Upper lobe of right lung (tissue), 1 donor: Measurements from ENCODE around the gene MRPL21. TPM values are rescaled to one million over a fixed set of nuclear protein-coding genes. Genes with fewer than 3 reads are reported as not detected.

Experiments used
- ATAC-seq: fragments of 200-7000 bp; cut with Tn5 transposase; one replicate; pipeline ENCODE4 v1.9.1; 2020; ENCODE audit warnings: mild to moderate bottlenecking, moderate library complexity
- DNase-seq: peaks from one replicate; pipeline ENCODE4 v3.0.0-alpha.2; 2020
- H3K27ac ChIP-seq: fragments of 200-600 bp; one replicate; pipeline ENCODE4 v1.8.0; 2022
- H3K27me3 ChIP-seq: fragments of 200-600 bp; one replicate; pipeline ENCODE4 v1.8.0; 2022; ENCODE audit warnings: mild to moderate bottlenecking
- H3K36me3 ChIP-seq: fragments of 200-600 bp; one replicate; pipeline ENCODE4 v1.8.0; 2022
- H3K4me1 ChIP-seq: fragments of 200-600 bp; one replicate; pipeline ENCODE4 v1.8.0; 2022
- H3K4me3 ChIP-seq: fragments of 200-600 bp; one replicate; pipeline ENCODE4 v1.8.0; 2022; ENCODE audit warnings: mild to moderate bottlenecking
- H3K9me3 ChIP-seq: fragments of 200-600 bp; one replicate; pipeline ENCODE4 v1.8.0; 2022
- intact Hi-C: fragments of 100-400 bp; cut with DNase I; formaldehyde crosslinking; loops from one replicate; pipeline ENCODE4 v1.11.0; 2022
- total RNA-seq: library from RNA; stranded (reverse); fragmentation: NEBNext Ultra II Directional; extraction: Animal tissue kit (Norgen Biotek cat#: 25700); gene quantifications from one replicate; pipeline ENCODE4 v1.2.1, GENCODE V29; 2021
- TF ChIP-seq, protein P1 (sequence below): fragments of 200-600 bp; IDR thresholded peaks from one replicate; pipeline ENCODE4 v1.8.0; 2022; ENCODE audit warnings: antibody characterized with exemption
- donor health status: DM: no; HTN: yes; CAD: no; lungs with severe emphysema.

MRPL21 gene
- total RNA-seq, 1 donor from 2014 or later: 36.3 TPM

DNA sequence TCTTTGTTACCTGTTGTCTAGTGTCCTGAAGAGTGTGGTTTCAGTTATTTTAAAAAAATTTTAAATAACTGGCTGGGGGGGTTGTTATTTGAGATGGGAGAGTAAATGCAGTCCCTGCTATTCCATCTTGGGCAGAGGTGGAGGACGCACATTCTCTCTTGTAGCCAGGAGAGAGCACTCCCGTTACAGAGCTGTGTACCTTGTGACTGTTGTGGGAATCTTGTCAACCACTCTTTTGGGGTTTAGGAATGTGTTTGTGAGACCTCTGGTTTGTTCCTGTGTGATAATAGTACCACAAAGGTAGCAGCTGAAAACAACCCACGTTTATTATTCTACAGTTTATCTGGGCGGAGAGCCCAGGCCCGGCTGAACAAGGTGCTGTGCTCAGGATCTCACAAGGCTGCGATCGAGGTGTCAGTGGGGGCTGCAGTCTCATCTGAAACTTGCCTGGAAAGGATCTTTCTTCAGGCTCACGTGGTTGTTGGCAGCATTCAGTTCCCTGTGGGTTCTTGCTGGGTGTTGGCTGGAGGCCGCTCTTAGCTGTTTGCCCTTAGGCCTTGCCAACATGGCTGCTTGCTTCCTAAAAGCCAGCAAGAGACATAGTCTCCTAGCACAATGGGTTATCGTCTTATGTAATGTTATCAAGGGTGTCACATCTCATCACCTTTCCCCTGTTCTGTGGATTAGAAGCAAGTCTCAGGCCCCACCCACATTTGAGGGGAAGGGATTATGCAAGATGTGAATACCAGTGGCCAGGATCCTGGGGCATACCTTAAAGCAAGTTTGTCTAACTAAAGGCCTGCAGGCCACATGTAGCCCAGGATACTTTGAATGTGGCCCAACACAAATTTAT lies 20.7 kb upstream of the MRPL21 start:
- DNase-seq: peak; percentile 10
- Histone ChIP-seq H3K27me3 (no peaks in the 10 kb centered on the region), H3K4me1 (no peaks in the 10 kb centered on the region), H3K36me3 (peaks cover 69% of the 10 kb centered on the region), H3K27ac (no peak overlapping the region), H3K9me3 (peaks cover 11% of the 10 kb centered on the region), H3K4me3 (no peak overlapping the region)
- ATAC-seq: no peak
- intact Hi-C loops: no loop called here
- TF ChIP-seq, protein P1, sequence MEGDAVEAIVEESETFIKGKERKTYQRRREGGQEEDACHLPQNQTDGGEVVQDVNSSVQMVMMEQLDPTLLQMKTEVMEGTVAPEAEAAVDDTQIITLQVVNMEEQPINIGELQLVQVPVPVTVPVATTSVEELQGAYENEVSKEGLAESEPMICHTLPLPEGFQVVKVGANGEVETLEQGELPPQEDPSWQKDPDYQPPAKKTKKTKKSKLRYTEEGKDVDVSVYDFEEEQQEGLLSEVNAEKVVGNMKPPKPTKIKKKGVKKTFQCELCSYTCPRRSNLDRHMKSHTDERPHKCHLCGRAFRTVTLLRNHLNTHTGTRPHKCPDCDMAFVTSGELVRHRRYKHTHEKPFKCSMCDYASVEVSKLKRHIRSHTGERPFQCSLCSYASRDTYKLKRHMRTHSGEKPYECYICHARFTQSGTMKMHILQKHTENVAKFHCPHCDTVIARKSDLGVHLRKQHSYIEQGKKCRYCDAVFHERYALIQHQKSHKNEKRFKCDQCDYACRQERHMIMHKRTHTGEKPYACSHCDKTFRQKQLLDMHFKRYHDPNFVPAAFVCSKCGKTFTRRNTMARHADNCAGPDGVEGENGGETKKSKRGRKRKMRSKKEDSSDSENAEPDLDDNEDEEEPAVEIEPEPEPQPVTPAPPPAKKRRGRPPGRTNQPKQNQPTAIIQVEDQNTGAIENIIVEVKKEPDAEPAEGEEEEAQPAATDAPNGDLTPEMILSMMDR: no peak

DNA sequence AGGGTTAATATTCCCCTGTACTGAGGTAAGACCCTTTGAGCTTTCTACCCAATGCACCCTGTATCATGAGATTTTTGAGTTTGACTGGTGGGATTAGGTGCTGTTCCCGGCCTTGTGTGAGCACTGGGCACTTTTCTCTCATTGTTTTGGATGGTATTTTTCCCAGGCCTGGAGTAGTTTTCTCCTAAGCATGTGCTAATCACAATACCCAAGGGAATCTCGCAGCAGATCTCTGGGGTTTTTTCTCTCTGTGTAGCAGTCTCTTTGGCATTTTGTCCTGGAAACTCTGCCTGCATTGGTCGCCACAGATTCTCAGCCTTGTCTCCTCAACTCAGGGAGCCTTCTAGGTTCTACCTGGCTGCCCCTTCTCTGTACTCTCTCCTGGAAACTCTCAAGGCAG lies 20.0 kb upstream of the MRPL21 start:
- peaks cover 11% of the 10 kb centered on the region for H3K9me3 ChIP-seq
- no peak overlapping the region for H3K4me3 ChIP-seq
- TF ChIP-seq, protein P1: no peak
- DNase-seq (peak; percentile 0), ATAC-seq (no peak)
- H3K4me1 ChIP-seq: no peaks in the 10 kb centered on the region
- no peak overlapping the region for H3K27ac ChIP-seq
- no peaks in the 10 kb centered on the region for H3K27me3 ChIP-seq
- intact Hi-C loops: no loop called here
- H3K36me3 ChIP-seq: peaks cover 67% of the 10 kb centered on the region

DNA sequence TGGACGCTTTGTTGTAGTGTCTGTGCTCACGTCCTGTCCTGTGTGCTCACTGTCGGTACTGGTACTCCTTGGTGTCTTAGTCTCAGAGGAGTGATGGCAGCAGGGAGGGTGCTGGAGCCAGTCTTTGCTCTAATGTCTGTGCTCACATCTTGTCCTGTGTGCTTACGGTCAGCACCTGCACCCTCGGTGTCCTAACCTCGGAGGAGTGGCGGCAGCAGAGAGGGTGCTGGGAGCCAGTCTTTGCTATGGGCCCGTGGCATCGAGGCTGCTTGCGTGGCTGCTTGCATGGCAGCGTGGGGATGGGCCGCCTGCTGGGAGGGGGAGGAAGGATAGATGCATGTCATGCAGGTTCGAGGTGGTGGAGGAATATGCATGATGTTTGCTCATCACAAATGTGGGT lies 12.8 kb upstream of the MRPL21 start:
- Histone ChIP-seq H3K9me3 (no peaks in the 10 kb centered on the region), H3K27ac (no peak overlapping the region), H3K4me3 (no peak overlapping the region), H3K36me3 (peaks cover 89% of the 10 kb centered on the region), H3K27me3 (no peaks in the 10 kb centered on the region), H3K4me1 (no peaks in the 10 kb centered on the region)
- ATAC-seq: no peak
- TF ChIP-seq, protein P1: no peak
- DNase-seq: no peak
- intact Hi-C loops: no loop called here

DNA sequence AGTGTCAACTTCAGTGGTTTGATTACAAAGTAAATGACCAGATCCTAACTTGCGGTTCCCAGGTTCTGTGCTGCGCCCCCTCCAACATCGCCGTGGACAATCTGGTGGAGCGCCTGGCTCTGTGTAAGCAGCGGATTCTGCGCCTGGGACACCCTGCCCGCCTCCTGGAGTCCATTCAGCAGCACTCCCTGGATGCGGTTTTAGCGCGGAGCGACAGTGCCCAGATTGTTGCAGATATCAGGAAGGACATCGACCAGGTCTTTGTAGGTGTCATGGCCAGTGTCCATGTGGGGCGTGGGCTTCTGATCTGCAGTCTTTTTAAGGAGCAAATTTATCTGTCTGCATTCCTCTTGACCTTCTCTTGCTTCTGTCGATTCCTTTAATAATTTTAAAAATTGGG lies 11.1 kb upstream of the MRPL21 start:
- H3K27ac ChIP-seq: no peak overlapping the region
- no peaks in the 10 kb centered on the region for H3K9me3 ChIP-seq
- no peak overlapping the region for H3K4me3 ChIP-seq
- TF ChIP-seq, protein P1: no peak
- ATAC-seq: no peak
- no peak for DNase-seq
- no peaks in the 10 kb centered on the region for H3K27me3 ChIP-seq
- peaks cover 94% of the 10 kb centered on the region for H3K36me3 ChIP-seq
- H3K4me1 ChIP-seq: no peaks in the 10 kb centered on the region
- intact Hi-C loops: no loop called here

DNA sequence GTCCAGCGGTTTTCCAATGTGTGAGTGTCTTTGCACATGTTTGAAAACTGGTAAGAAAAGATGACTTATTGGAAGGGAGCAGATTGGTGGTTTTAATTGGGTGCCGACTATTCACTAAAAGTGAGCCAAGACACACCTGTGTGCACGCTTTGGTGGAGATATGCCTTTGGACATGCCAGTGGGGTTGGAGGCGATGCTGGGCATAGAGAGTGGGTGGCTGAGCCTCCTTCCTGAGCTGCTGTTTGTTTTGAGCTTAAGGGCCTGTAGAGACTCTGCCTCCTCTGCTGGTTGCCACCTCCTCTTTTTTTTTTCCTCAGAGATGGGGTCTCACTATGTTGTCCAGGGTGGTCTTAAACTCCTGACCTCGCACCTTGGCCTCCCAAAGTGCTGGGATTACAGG lies 9.6 kb upstream of the MRPL21 start:
- ATAC-seq: no peak

More for the DNA sequence above, 9.6 kb upstream of the MRPL21 start:
- Histone ChIP-seq H3K36me3 (peaks cover 95% of the 10 kb centered on the region), H3K9me3 (no peaks in the 10 kb centered on the region), H3K27me3 (no peaks in the 10 kb centered on the region), H3K27ac (no peak overlapping the region), H3K4me1 (no peaks in the 10 kb centered on the region), H3K4me3 (no peak overlapping the region)
- DNase-seq: no peak
- intact Hi-C loops: no loop called here
- TF ChIP-seq, protein P1: no peak
